IMR-90 (cell line): ENCODE measurements around the gene SNX32. TPM values are rescaled to one million over a fixed set of nuclear protein-coding genes. Genes with fewer than 3 reads are reported as not detected.

ENCODE experiments used
- ATAC-seq: fragments of 200-7000 bp; cut with Tn5 transposase; 2 replicates; pipeline ENCODE4 v1.9.1; 2020; ENCODE audit warnings: low read depth, mild to moderate bottlenecking, moderate library complexity
- BruUV-seq: library from RNA; stranded (reverse); fragments of 400-500 nt; replicated peaks from 2 replicates; lab custom pipeline; 2021; lab: Mats Ljungman, UMichigan
- CTCF ChIA-PET: fragments of 300-600 bp; formaldehyde crosslinking; extraction: SDS; loops from one replicate; lab custom pipeline; 2021; ENCODE audit warnings: antibody characterized with exemption; lab: Yijun Ruan, JAX
- POLR2A ChIA-PET: fragments of 300-600 bp; sonication (Branson Sonifier 250); formaldehyde crosslinking; loops from one replicate; lab custom pipeline; 2022; ENCODE audit warnings: antibody characterized with exemption; ENCODE audit not compliant: unreplicated experiment; lab: Charles Lee
- DNase-seq: peaks from one replicate; pipeline ENCODE4 v3.0.0; 2013
- H2AFZ ChIP-seq: replicated peaks from 2 replicates; pipeline ENCODE3; 2013; ENCODE audit warnings: low read length, mild to moderate bottlenecking; ENCODE audit not compliant: poor library complexity
- H2AK5ac ChIP-seq: 2 replicates; pipeline ENCODE4 v1.6.1; 2013; ENCODE audit warnings: low read depth, low read length, inconsistent platforms
- H2AK9ac ChIP-seq: replicated peaks from 2 replicates; pipeline ENCODE3; 2013; ENCODE audit warnings: mild to moderate bottlenecking, low read depth, low read length, moderate library complexity; ENCODE audit not compliant: poor library complexity
- H2BK120ac ChIP-seq: 2 replicates; pipeline ENCODE4 v1.6.1; 2013; ENCODE audit warnings: low read depth, low read length, inconsistent platforms
- H2BK15ac ChIP-seq: 3 replicates; pipeline ENCODE4 v1.6.1; 2013; ENCODE audit warnings: low read depth, low read length, inconsistent platforms
- H2BK20ac ChIP-seq: 2 replicates; pipeline ENCODE4 v1.6.1; 2013; ENCODE audit warnings: low read depth, mild to moderate bottlenecking, inconsistent platforms, low read length, moderate library complexity
- H2BK5ac ChIP-seq: 2 replicates; pipeline ENCODE4 v1.6.1; 2013; ENCODE audit warnings: mild to moderate bottlenecking, low read depth, low read length, inconsistent platforms; ENCODE audit not compliant: poor library complexity, severe bottlenecking
- H3K14ac ChIP-seq: replicated peaks from 2 replicates; pipeline ENCODE4 v1.6.1; 2013; ENCODE audit warnings: low read depth, low read length, inconsistent platforms
- H3K18ac ChIP-seq: 2 replicates; pipeline ENCODE4 v1.6.1; 2013; ENCODE audit warnings: low read depth, low read length, control low read depth
- H3K23ac ChIP-seq: 2 replicates; pipeline ENCODE4 v1.6.1; 2013; ENCODE audit warnings: low read depth, low read length, inconsistent platforms
- H3K27ac ChIP-seq: 2 replicates; pipeline ENCODE4 v1.5.1; 2013; ENCODE audit warnings: mild to moderate bottlenecking, control low read depth, low read length; ENCODE audit not compliant: insufficient read depth
- H3K27me3 ChIP-seq: 2 replicates; pipeline ENCODE4 v1.6.1; 2013; ENCODE audit warnings: low read length; ENCODE audit not compliant: control insufficient read depth, insufficient read depth
- H3K36me3 ChIP-seq: 2 replicates; pipeline ENCODE4 v1.6.1; 2013; ENCODE audit warnings: low read length, mixed read lengths; ENCODE audit not compliant: control insufficient read depth, insufficient read depth
- H3K4ac ChIP-seq: 2 replicates; pipeline ENCODE4 v1.6.1; 2013; ENCODE audit warnings: low read depth, low read length, inconsistent platforms
- H3K4me1 ChIP-seq: 2 replicates; pipeline ENCODE4 v1.6.1; 2013; ENCODE audit warnings: low read length, mixed read lengths; ENCODE audit not compliant: control insufficient read depth, insufficient read depth
- H3K4me2 ChIP-seq: 2 replicates; pipeline ENCODE4 v1.6.1; 2013; ENCODE audit warnings: low read depth, mild to moderate bottlenecking, control low read depth, low read length, moderate library complexity
- H3K4me3 ChIP-seq: 2 replicates; pipeline ENCODE4 v1.5.1; 2013; ENCODE audit warnings: low read depth, mild to moderate bottlenecking, control low read depth, low read length, moderate library complexity; ENCODE audit not compliant: insufficient read depth
- H3K56ac ChIP-seq: 2 replicates; pipeline ENCODE4 v1.6.1; 2013; ENCODE audit warnings: low read length, inconsistent platforms; ENCODE audit not compliant: insufficient read depth; ENCODE audit errors: extremely low read depth
- H3K79me1 ChIP-seq, 2 experiments: 2 replicates each; pipeline ENCODE4 v1.6.1; 2013; ENCODE audit warnings: low read length in 2 of 2, inconsistent platforms in 1 of 2, low read depth in 1 of 2
- H3K9ac ChIP-seq: 2 replicates; pipeline ENCODE4 v1.6.1; 2013; ENCODE audit warnings: low read depth, low read length, control low read depth
- H3K9me1 ChIP-seq: 2 replicates; pipeline ENCODE4 v1.6.1; 2013; ENCODE audit warnings: low read length, inconsistent platforms; ENCODE audit not compliant: insufficient read depth
- H3K9me3 ChIP-seq: 2 replicates; pipeline ENCODE4 v1.6.1; 2013; ENCODE audit warnings: low read length; ENCODE audit not compliant: control insufficient read depth, insufficient read depth
- H4K20me1 ChIP-seq: 2 replicates; pipeline ENCODE4 v1.6.1; 2013; ENCODE audit warnings: low read length, inconsistent platforms; ENCODE audit not compliant: insufficient read depth
- H4K5ac ChIP-seq: 2 replicates; pipeline ENCODE4 v1.6.1; 2013; ENCODE audit warnings: mild to moderate bottlenecking, low read depth, low read length, control low read depth
- H4K8ac ChIP-seq, 2 experiments: 2 replicates each; pipeline ENCODE4 v1.6.1; 2013; ENCODE audit warnings: low read depth in 2 of 2, low read length in 2 of 2, control low read depth in 1 of 2, inconsistent platforms in 1 of 2
- H4K91ac ChIP-seq: 2 replicates; pipeline ENCODE4 v1.6.1; 2013; ENCODE audit warnings: low read depth, low read length, inconsistent platforms; ENCODE audit not compliant: insufficient read depth
- BHLHE40 ChIP-seq: fragments of 150-350 bp; IDR thresholded peaks from 2 replicates; pipeline ENCODE4 v1.6.1; 2016; ENCODE audit warnings: mild to moderate bottlenecking, low read depth, low read length
- CEBPB ChIP-seq: IDR thresholded peaks from 2 replicates; pipeline ENCODE4 v1.6.1; 2012; ENCODE audit warnings: low read depth, low read length, improper control_type of control experiment
- CHD1 ChIP-seq: IDR thresholded peaks from 2 replicates; pipeline ENCODE4 v1.6.1; 2012; ENCODE audit warnings: low read depth, low read length, improper control_type of control experiment
- MXI1 ChIP-seq: IDR thresholded peaks from 2 replicates; pipeline ENCODE4 v1.6.1; 2012; ENCODE audit warnings: low read depth, mild to moderate bottlenecking, low read length, moderate library complexity, borderline replicate concordance
- NFE2L2 ChIP-seq: fragments of 150-350 bp; IDR thresholded peaks from 2 replicates; pipeline ENCODE4 v1.6.1; 2016; ENCODE audit warnings: low read depth, mild to moderate bottlenecking, low read length
- RAD21 ChIP-seq: IDR thresholded peaks from 2 replicates; pipeline ENCODE4 v1.6.1; 2012; ENCODE audit warnings: low read length, improper control_type of control experiment
- RFX5 ChIP-seq: IDR thresholded peaks from 2 replicates; pipeline ENCODE4 v1.8.0; 2012; ENCODE audit warnings: low read depth, mild to moderate bottlenecking, low read length, moderate library complexity
- WGBS, 2 experiments: methylation state at CpG; one replicate each; pipeline versions ENCODE4 v1.1.5 to v1.1.7; 2013; ENCODE audit warnings: missing lambda C conversion rate in 2 of 2; ENCODE audit not compliant: insufficient read length in 1 of 2; ENCODE audit errors: extremely low coverage in 2 of 2; 5-methylcytosine and 5-hydroxymethylcytosine counted together
- dilution Hi-C: fragments of 300-500 bp; cut with HindIII; formaldehyde crosslinking; loops from one replicate; pipeline ENCODE4 v1.14.3; 2018; ENCODE audit warnings: low sequenced_read_pairs; ENCODE audit not compliant: unreplicated experiment
- in situ Hi-C: fragments of 300-500 bp; cut with MboI; formaldehyde crosslinking; loops from 3 replicates; pipeline ENCODE4 v1.14.3; 2019; ENCODE audit warnings: low sequenced_read_pairs, inconsistent platforms, mixed read lengths
- intact Hi-C: fragments of 100-400 bp; cut with micrococcal nuclease; formaldehyde crosslinking; loops from 2 replicates; pipeline ENCODE4 v1.10.0; 2022
- polyA plus RNA-seq, 3 experiments: library from polyadenylated mRNA; depleted of rRNA; stranded (reverse); fragments of >200 nt; gene quantifications; 2 replicates each; pipeline ENCODE4 v1.2.3, GENCODE V29; 2012; ENCODE audit warnings: low replicate concordance in 1 of 3
- total RNA-seq: library from RNA; depleted of rRNA; stranded (reverse); fragments of >200 nt; gene quantifications from 2 replicates; pipeline ENCODE4 v1.2.3, GENCODE V29; 2012

Gene SNX32
- total and polyA plus RNA-seq, 2 of the 4 experiments (the other 2 are of a cell fraction), result 0.36 to 0.79 TPM

- no TSS peak for BruUV-seq
- H3K4me1 ChIP-seq, result no peaks in the 10 kb centered on the region; the same call in 1 of the 2 replicates
- TF ChIP-seq BHLHE40, result no peak
- TF ChIP-seq MXI1, result no peak
- no peak for TF ChIP-seq CHD1
- TF ChIP-seq RAD21, result no peak
- TF ChIP-seq RFX5, result no peak
- TF ChIP-seq NFE2L2, result no peak
- no peak for TF ChIP-seq CEBPB
- H3K56ac ChIP-seq, result no peak overlapping the region
- no peak overlapping the region for H2BK120ac ChIP-seq
- CTCF ChIA-PET, result no interaction called here
- H3K9me3 ChIP-seq, result peaks cover 2% of the 10 kb centered on the region; the same call in 1 of the 2 replicates
- no peak overlapping the region for H2BK20ac ChIP-seq
- intact Hi-C loops, result no loop called here
- no peak for DNase-seq
- POLR2A ChIA-PET, result no interaction called here
- H3K14ac ChIP-seq, result no peak overlapping the region
- H4K5ac ChIP-seq, result no peak overlapping the region
- H4K91ac ChIP-seq, result no peak overlapping the region
- peaks cover 85% of the 10 kb centered on the region for H3K27me3 ChIP-seq
- no peak overlapping the region for H3K4me3 ChIP-seq
- peak overlapping the region; percentile 27 for H2AFZ ChIP-seq
- in situ Hi-C loops, result no loop called here
- no peak overlapping the region for H2BK15ac ChIP-seq
- H3K4ac ChIP-seq, result no peak overlapping the region
- no peak overlapping the region for H2AK5ac ChIP-seq
- dilution Hi-C loops, result no loop called here
- H3K36me3 ChIP-seq, result no peaks in the 10 kb centered on the region
- no peaks in the 10 kb centered on the region for H3K9me1 ChIP-seq
- H3K23ac ChIP-seq, result no peak overlapping the region
- no peak overlapping the region for H2AK9ac ChIP-seq
- no peak overlapping the region for H2BK5ac ChIP-seq
- 87% methylated on average over 11 of the region's 18 CpGs; no CpG with 5 or more reads in 1 of the 2 experiments for WGBS, 2 experiments
- H3K18ac ChIP-seq, result no peak overlapping the region
- H3K9ac ChIP-seq, result no peak overlapping the region
- H3K27ac ChIP-seq, result no peak overlapping the region
- H4K8ac ChIP-seq, result no peak overlapping the region
- no peaks in the 10 kb centered on the region; the same call in 1 of the 2 replicates for H4K20me1 ChIP-seq
- no peak for ATAC-seq
- H3K79me1 ChIP-seq, result no peaks in the 10 kb centered on the region
- no peak overlapping the region for H3K4me2 ChIP-seq
These were observed 42.7 kb upstream of the SNX32 start for GRCh38 chr11:65790902-65791650.
